Right atrium auricular region (tissue), 2 donors: ENCODE results near the gene PRKCH. TPM values are rescaled to one million over a fixed set of nuclear protein-coding genes. Genes with fewer than 3 reads are reported as not detected.

Source experiments
- DNase-seq: peaks from one replicate; pipeline ENCODE4 v3.0.0-alpha.2; 2019; ENCODE audit warnings: low spot score
- H3K27ac ChIP-seq, 2 donors: fragments of 200-600 bp; sonication (generic); 1 replicate in 1 of 2; 2 replicates in 1 of 2; pipeline ENCODE4 v1.5.1; 2016 to 2019
- H3K27me3 ChIP-seq, 2 donors: fragments of 200-600 bp; sonication (generic); one replicate each; pipeline versions ENCODE4 v1.5.1 to v1.6.0; 2017 to 2019
- H3K36me3 ChIP-seq: fragments of 200-600 bp; sonication (generic); one replicate; pipeline ENCODE4 v1.5.1; 2016
- H3K4me1 ChIP-seq, 2 donors: fragments of 200-600 bp; sonication (generic); one replicate each; pipeline versions ENCODE4 v1.5.1 to v1.6.0; 2017 to 2019
- H3K4me3 ChIP-seq, 2 donors: fragments of 200-600 bp; sonication (generic); 1 replicate in 1 of 2; 2 replicates in 1 of 2; pipeline ENCODE4 v1.5.1; 2017 to 2019; ENCODE audit warnings: mild to moderate bottlenecking in 1 of 2, moderate library complexity in 1 of 2
- H3K9me3 ChIP-seq, 2 donors: fragments of 200-600 bp; sonication (generic); one replicate each; pipeline ENCODE4 v1.5.1; 2019
- CTCF ChIP-seq, 2 donors: fragments of 200-600 bp; sonication (generic); IDR thresholded peaks; one replicate each; pipeline ENCODE4 v1.5.1; 2019; ENCODE audit warnings: antibody characterized with exemption in 2 of 2
- total RNA-seq, 2 donors: library from RNA; depleted of rRNA; stranded (reverse); fragments of >200 nt; gene quantifications; one replicate each; pipeline ENCODE4 v1.1.0, GENCODE V29; 2016

Gene PRKCH
- total RNA-seq, 2 donors from 2014 or later: 24.9 to 40.3 TPM

DNA sequence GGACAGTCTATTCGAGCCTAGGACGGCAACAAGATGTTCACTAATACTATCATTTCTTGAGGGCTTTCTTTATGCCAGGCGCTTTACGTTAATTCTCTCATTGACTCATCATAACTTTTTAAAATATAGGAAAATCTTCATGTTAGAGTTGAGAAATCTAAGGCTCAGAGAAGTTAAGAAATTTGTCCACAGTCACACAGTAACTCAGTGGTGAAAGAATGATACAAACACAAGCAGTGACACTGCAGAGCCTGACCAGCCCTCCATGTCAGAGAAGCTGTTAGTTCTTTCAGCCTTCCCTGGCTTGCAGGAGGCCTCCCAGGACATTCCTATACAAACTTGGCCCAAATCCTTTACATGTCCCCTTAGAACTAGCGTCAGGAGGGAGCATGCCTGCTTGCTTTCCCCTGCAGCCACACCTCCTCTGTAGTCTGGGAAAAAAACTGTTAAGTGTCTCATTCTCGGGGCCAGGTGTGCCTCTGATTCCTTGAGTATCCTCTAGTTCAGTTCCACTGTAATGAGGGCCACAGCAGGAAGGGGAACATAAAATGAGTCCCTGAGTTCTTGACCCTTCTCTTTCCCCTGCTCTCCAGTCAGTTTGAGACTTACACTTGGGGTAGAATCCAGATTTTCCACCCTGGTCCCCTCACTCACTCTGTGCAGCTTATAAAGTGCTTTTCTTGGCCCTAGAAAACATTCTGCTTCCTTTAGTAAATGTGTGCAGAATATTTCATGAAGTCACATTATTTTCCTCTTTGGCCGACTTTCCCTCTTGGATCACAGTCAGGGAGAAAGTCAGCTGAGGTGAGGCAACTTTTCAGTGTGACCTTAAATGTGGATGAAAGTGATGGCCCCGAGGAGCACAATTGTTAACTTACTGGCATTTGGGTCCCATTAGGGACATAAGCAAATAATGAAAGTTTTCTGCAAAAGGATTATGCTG lies 221.7 kb downstream of the PRKCH start:
- TF ChIP-seq CTCF (IDR thresholded peaks at IDR 0.05): no peak
- Histone ChIP-seq H3K4me1 (peaks cover 0 to 55% of the 10 kb centered on the region in 2 donors), H3K36me3 (no peaks in the 10 kb centered on the region), H3K9me3 (no peaks in the 10 kb centered on the region), H3K4me3 (no peak overlapping the region), H3K27me3 (no peaks in the 10 kb centered on the region), H3K27ac (peak overlapping the region; percentile 66 to 76)
- DNase-seq: no peak

GRCh38 chr14:61543946-61544345 lies 222.6 kb downstream of the PRKCH start:
- no peaks in the 10 kb centered on the region for H3K9me3 ChIP-seq
- DNase-seq: no peak
- H3K27ac ChIP-seq: peak overlapping the region; percentile 66 to 76
- no peak for TF ChIP-seq CTCF (IDR thresholded peaks at IDR 0.05)
- H3K27me3 ChIP-seq: no peaks in the 10 kb centered on the region
- H3K4me1 ChIP-seq: peaks cover 0 to 53% of the 10 kb centered on the region in 2 donors
- H3K36me3 ChIP-seq: no peaks in the 10 kb centered on the region
- H3K4me3 ChIP-seq: no peak overlapping the region

- Histone ChIP-seq H3K27ac (peak overlapping the region; percentile 66 to 76), H3K27me3 (no peaks in the 10 kb centered on the region), H3K36me3 (no peaks in the 10 kb centered on the region), H3K9me3 (no peaks in the 10 kb centered on the region), H3K4me1 (peaks cover 0 to 53% of the 10 kb centered on the region in 2 donors), H3K4me3 (no peak overlapping the region)
- no peak for DNase-seq
- no peak for TF ChIP-seq CTCF (IDR thresholded peaks at IDR 0.05)
These were observed 223.3 kb downstream of the PRKCH start for GRCh38 chr14:61544448-61545330.

DNA sequence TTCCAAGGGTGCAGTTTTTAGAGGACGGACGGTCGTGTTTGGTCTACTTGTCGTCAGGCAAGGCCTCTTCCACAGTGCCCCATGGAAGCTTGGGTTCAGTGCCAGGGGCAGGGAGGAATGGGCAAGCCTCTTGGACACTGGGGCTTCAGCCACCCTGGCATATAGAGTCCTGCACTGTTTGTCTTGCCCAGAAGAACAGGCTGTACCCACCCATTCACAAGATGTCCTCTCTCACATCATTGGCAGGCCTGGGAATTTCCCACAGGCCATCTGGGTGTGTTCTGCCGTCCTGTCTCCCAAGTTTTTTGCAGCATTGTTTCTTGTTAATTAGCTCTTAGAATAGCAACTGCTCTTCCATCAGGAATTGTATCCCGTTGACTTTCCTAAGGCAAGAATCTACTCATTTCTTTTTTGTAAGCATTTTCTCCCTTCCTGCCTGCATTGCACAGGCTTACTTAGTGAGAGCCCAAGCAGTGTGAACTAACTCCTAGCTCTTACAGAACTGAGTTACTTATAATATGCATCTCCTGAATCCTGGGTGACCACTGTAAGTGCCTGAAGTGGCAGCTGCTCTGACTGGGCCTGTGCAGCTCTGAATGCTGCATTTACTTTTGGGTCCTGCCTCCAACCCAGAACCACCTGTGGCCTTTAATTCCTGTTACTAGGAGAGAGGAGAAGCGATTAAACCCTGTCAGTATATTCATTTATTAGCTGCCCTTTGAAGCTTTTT lies 224.5 kb downstream of the PRKCH start:
- DNase-seq: no peak
- no peaks in the 10 kb centered on the region for H3K27me3 ChIP-seq
- H3K36me3 ChIP-seq: no peaks in the 10 kb centered on the region
- TF ChIP-seq CTCF (IDR thresholded peaks at IDR 0.05): no peak
- peaks cover 0 to 53% of the 10 kb centered on the region in 2 donors for H3K4me1 ChIP-seq
- no peak overlapping the region for H3K4me3 ChIP-seq
- no peaks in the 10 kb centered on the region for H3K9me3 ChIP-seq
- H3K27ac ChIP-seq: peak overlapping the region; percentile 66 to 76
